Measurements from ENCODE around the gene PPARD.

DNA sequence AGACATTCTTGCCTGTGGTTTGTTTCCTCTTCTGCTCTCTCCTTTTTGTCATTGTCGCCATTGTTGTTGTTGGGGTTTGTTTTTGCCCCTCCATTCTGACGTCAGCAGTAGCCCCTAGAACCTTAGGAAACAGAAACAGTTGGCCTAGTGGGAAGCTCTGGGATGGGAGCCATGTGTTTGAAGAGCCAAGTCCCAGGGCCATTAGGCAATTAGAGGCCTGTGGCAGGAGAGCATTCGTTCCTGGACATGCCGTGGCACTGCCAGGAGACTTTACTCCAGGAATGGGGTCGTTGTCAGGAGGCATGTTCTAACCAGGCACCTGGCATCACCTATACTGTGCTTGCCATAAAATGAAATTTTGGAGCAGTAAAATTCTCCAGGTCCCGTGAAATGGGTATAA lies 39.7 kb downstream of the PPARD start:
- no peak for TF ChIP-seq POLR2A (IDR thresholded peaks at IDR 0.05)
- TF ChIP-seq, protein P1, sequence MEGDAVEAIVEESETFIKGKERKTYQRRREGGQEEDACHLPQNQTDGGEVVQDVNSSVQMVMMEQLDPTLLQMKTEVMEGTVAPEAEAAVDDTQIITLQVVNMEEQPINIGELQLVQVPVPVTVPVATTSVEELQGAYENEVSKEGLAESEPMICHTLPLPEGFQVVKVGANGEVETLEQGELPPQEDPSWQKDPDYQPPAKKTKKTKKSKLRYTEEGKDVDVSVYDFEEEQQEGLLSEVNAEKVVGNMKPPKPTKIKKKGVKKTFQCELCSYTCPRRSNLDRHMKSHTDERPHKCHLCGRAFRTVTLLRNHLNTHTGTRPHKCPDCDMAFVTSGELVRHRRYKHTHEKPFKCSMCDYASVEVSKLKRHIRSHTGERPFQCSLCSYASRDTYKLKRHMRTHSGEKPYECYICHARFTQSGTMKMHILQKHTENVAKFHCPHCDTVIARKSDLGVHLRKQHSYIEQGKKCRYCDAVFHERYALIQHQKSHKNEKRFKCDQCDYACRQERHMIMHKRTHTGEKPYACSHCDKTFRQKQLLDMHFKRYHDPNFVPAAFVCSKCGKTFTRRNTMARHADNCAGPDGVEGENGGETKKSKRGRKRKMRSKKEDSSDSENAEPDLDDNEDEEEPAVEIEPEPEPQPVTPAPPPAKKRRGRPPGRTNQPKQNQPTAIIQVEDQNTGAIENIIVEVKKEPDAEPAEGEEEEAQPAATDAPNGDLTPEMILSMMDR (IDR thresholded peaks at IDR 0.05), result no peak
